Right lobe of liver (tissue), 6 donors: ENCODE results near the gene ST8SIA3. TPM values are rescaled to one million over a fixed set of nuclear protein-coding genes. Genes with fewer than 3 reads are reported as not detected.

ENCODE experiments used
- ATAC-seq, 4 donors: fragments of 200-7000 bp; cut with Tn5 transposase; one replicate each; pipeline ENCODE4 v1.9.1; 2020; ENCODE audit warnings: mild to moderate bottlenecking in 4 of 4, moderate library complexity in 4 of 4
- DNase-seq, 3 donors: peaks; one replicate each; pipeline ENCODE4 v3.0.0-alpha.2; 2020
- H3K27ac ChIP-seq, 3 donors: fragments of 200-600 bp; one replicate each; pipeline ENCODE4 v1.8.0; 2022
- H3K27me3 ChIP-seq, 2 donors: fragments of 200-600 bp; one replicate each; pipeline ENCODE4 v1.8.0; 2022
- H3K36me3 ChIP-seq, 4 donors: fragments of 200-600 bp; sonication (generic) in 1 of 4; one replicate each; pipeline versions ENCODE4 v1.5.1 to v1.8.0; 2017 to 2022; ENCODE audit warnings: control low read depth in 1 of 4
- H3K4me1 ChIP-seq, 4 donors: fragments of 200-600 bp; sonication (generic) in 1 of 4; one replicate each; pipeline versions ENCODE4 v1.5.1 to v1.8.0; 2017 to 2022; ENCODE audit warnings: control low read depth in 1 of 4
- H3K4me3 ChIP-seq, 3 donors: fragments of 200-600 bp; one replicate each; pipeline ENCODE4 v1.8.0; 2022
- H3K9me3 ChIP-seq, 4 donors: fragments of 200-600 bp; sonication (generic) in 1 of 4; one replicate each; pipeline versions ENCODE4 v1.5.1 to v1.8.0; 2017 to 2022; ENCODE audit warnings: control low read depth in 1 of 4
- CTCF ChIP-seq, 4 donors: fragments of 200-600 bp in 3 of 4; fragments of 450-650 bp in 1 of 4; IDR thresholded peaks; one replicate each; pipeline versions ENCODE4 v1.5.1 to v1.8.0; 2016 to 2022; ENCODE audit warnings: antibody characterized with exemption in 4 of 4, mild to moderate bottlenecking in 2 of 4
- POLR2A ChIP-seq: fragments of 450-650 bp; IDR thresholded peaks from one replicate; pipeline ENCODE4 v1.6.1; 2017; ENCODE audit warnings: antibody characterized with exemption, mild to moderate bottlenecking
- WGBS: methylation state at CpG from one replicate; pipeline ENCODE4 v1.1.6; 2018; ENCODE audit warnings: low coverage, low lambda C conversion rate; ENCODE audit not compliant: insufficient coverage; ENCODE audit errors: missing lambda C conversion rate; 5-methylcytosine and 5-hydroxymethylcytosine counted together
- intact Hi-C, 2 donors: fragments of 100-400 bp; cut with DNase I; formaldehyde crosslinking; loops; one replicate each; pipeline versions ENCODE4 v1.11.2 to v1.14.1; 2022
- total RNA-seq, 6 experiments: library from RNA; depleted of rRNA in 2 of 6; stranded (reverse); fragments of >200 nt in 2 of 6; fragmentation: NEBNext Ultra II Directional in 3 of 6; extraction: Animal tissue kit (Norgen Biotek cat#: 25700) in 3 of 6; gene quantifications; one replicate each; pipeline versions ENCODE4 v1.1.0 to v1.2.4, GENCODE V29; 2016 to 2023
- donor health status: DM: no; HTN: yes; CAD: no.
- donor health status: DM: no; HTN: no; CAD: no.
- donor health status: DM: no; HTN: no; CAD: no.
- donor health status: DM: no; HTN: yes; CAD: no.
- donor health status: DM: no; HTN: yes; CAD: no.

The ST8SIA3 gene
- total RNA-seq, 6 experiments from 2014 or later: 0.02 to 0.15 (median 0.07) TPM; not detected in 1

DNA sequence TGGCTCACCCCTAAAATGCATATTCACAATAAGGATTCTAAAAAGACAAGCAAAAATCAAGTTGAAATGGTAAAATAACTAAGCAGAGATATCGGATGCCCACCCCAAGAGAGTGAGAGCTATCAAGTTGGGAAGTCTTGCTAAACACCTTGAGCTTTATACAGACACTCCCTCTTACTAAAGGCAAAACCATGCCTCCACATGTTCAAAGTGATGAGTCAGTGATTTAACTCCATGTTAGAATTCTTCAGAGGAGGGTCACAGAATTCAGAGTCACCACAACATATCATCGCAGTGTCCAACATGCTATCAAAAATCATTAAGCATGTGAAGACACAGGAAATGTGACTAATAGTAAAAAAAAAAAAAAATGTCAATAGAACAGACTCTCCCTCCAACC lies 20.6 kb upstream of the ST8SIA3 start:
- Histone ChIP-seq H3K4me1 (no peaks in the 10 kb centered on the region), H3K4me3 (no peak overlapping the region), H3K9me3 (no peaks in the 10 kb centered on the region), H3K27ac (no peak overlapping the region), H3K27me3 (no peaks in the 10 kb centered on the region), H3K36me3 (no peaks in the 10 kb centered on the region)
- DNase-seq: no peak
- 86% methylated on average over 2 of the region's 2 CpGs for WGBS
- no peak for TF ChIP-seq POLR2A
- no peak for TF ChIP-seq CTCF (IDR thresholded peaks at IDR 0.05)
- no peak for ATAC-seq
- intact Hi-C loops: no loop called here

- no peak for TF ChIP-seq CTCF (IDR thresholded peaks at IDR 0.05)
- TF ChIP-seq POLR2A: no peak
- H3K36me3 ChIP-seq: no peaks in the 10 kb centered on the region
- H3K27ac ChIP-seq: no peak overlapping the region
- H3K4me1 ChIP-seq: no peaks in the 10 kb centered on the region
- no peak overlapping the region for H3K4me3 ChIP-seq
- 78% methylated on average over 5 of the region's 5 CpGs for WGBS
- ATAC-seq: no peak
- no peaks in the 10 kb centered on the region for H3K9me3 ChIP-seq
- intact Hi-C loops: no loop called here
- no peak for DNase-seq
- no peaks in the 10 kb centered on the region for H3K27me3 ChIP-seq
Measured at GRCh38 chr18:57333940-57334339, 18.4 kb upstream of the ST8SIA3 start.

DNA sequence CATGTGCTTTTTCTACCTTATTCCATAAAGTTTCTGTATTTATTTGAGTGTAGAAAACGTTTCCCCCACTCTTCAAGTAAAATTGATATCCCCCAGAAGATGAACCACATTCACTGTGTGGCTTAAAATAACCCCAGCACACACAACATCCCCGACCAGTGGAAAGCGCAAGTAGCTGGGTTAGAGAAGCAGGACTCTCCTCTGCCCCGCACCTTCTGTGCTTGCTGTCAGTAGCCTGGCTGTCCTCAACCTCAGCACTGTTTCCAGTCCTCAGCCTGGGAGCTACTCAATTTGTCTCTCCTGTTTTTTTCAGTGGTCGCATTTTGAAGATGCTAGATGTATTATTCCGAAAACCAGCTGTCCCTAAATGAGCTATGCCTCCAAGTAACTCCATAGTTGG lies 18.0 kb upstream of the ST8SIA3 start:
- no peak for TF ChIP-seq CTCF (IDR thresholded peaks at IDR 0.05)
- TF ChIP-seq POLR2A: no peak
- Histone ChIP-seq H3K4me3 (no peak overlapping the region), H3K9me3 (no peaks in the 10 kb centered on the region), H3K27me3 (no peaks in the 10 kb centered on the region), H3K4me1 (no peaks in the 10 kb centered on the region), H3K27ac (no peak overlapping the region), H3K36me3 (no peaks in the 10 kb centered on the region)
- no peak for DNase-seq
- no peak for ATAC-seq
- intact Hi-C loops: no loop called here
- WGBS: 76% methylated on average over 5 of the region's 6 CpGs

DNA sequence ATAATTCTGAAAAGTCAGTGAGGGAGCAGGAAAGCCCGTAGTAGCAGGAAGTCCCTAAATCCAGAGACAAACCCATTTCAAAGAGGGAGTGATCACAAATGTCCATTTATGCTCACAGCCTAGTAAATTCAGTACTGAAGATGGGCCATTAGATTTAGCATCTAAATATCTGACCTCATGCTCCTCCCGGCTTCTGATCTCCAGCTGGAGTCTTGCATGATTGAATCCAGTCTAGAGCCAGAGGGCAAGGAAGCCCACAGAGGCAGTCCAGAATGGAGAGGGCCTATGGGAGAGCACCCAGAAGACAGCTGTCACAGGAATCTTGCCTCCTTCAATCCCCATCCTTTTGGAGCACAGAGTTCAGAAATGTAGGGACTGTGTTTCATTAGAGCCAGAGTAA lies 16.0 kb upstream of the ST8SIA3 start:
- Histone ChIP-seq H3K4me3 (no peak overlapping the region), H3K9me3 (no peaks in the 10 kb centered on the region), H3K27me3 (no peaks in the 10 kb centered on the region), H3K27ac (no peak overlapping the region), H3K4me1 (no peaks in the 10 kb centered on the region), H3K36me3 (no peaks in the 10 kb centered on the region)
- 82% methylated on average over 1 of the region's 2 CpGs for WGBS
- DNase-seq: no peak
- no peak for TF ChIP-seq CTCF (IDR thresholded peaks at IDR 0.05)
- TF ChIP-seq POLR2A: no peak
- intact Hi-C loops: no loop called here
- no peak for ATAC-seq

GRCh38 chr18:57337890-57338289 lies 14.5 kb upstream of the ST8SIA3 start:
- Histone ChIP-seq H3K4me3 (no peak overlapping the region), H3K36me3 (no peaks in the 10 kb centered on the region), H3K27ac (no peak overlapping the region), H3K9me3 (no peaks in the 10 kb centered on the region), H3K4me1 (no peaks in the 10 kb centered on the region), H3K27me3 (no peaks in the 10 kb centered on the region)
- DNase-seq (no peak), ATAC-seq (no peak)
- 100% methylated on average over 1 of the region's 4 CpGs for WGBS
- no peak for TF ChIP-seq POLR2A
- no peak for TF ChIP-seq CTCF (IDR thresholded peaks at IDR 0.05)
- intact Hi-C loops: no loop called here
